GM08714 (cell line): ENCODE data around the gene RPS2.

ENCODE experiments used
- H3K4me3 ChIP-seq: fragments of 200-500 bp; sonication (Bioruptor generic); 2 replicates; pipeline ENCODE4 v1.5.1; 2014; ENCODE audit warnings: mild to moderate bottlenecking, low read length, inconsistent platforms
- ZNF274 ChIP-seq: IDR thresholded peaks from 2 replicates; pipeline ENCODE4 v1.6.1; 2012; ENCODE audit warnings: mild to moderate bottlenecking, low read depth, low read length

Gene RPS2

DNA sequence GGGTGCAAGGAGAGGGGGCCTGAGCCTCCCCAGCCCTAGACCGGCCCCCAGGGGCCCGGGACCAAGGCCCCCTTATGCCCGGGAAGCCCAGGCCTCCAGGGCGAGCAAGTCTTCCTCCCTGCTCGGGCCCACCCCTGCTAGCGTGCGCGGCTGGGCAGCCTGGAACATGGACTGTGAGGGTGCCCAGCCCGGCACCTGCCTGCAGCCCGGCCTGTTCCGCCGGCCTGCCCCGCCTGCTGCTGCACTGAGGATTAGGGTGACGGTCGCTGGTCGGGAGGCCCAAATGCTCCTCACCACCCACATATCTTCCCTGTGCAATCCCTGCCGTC, 52.4 kb downstream of the RPS2 start:
- no peak overlapping the region for H3K4me3 ChIP-seq
- no peak for TF ChIP-seq ZNF274
